ENCODE measurements around the gene MB. TPM values are rescaled to one million over a fixed set of nuclear protein-coding genes. Genes with fewer than 3 reads are reported as not detected.

Gene MB
- total RNA-seq, 2 experiments from 2014 or later: not detected

DNA sequence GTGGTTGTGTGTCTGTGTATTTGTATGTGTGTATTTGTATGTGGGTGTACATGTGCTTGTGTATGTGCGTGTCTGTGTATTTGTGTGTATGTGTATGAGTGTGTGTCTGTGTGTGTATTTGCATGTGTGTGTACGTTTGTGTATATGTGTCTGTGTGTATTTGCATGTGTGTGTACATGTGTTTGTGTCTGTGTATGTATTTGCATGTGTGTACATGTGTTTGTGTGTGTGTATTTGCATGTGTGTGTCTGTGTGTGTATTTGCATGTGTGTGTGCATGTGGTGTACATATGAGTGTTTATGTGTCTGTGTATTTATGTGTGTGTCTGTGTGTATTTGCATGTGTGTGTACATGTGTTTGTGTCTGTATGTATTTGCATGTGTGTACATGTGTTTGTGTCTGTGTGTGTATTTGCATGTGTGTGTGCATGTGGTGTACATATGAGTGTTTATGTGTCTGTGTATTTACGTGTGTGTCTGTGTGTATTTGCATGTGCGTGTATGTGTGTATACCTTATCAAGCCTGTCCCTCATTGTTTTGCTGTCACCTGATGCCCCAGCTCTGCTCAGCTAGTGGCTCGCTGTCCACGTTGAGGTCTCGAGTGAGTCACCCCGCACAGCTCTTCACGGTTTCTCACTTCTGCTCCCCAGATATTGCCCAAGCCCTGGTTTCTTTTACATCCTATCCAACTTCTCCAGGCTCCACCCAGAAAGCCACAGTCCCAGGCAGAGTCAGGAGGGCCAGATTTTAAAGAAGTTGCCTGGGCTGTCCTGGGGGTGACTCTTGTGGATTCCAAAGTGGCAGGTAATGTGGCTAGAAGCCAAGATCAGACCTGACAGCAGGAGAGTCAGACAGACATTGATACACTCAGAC is 15.2 kb downstream of the MB start:
- peaks cover 10% of the 10 kb centered on the region for H3K4me1 Mint-ChIP-seq (ENCODE audit: low read depth)
- CTCF ChIA-PET: no interaction called here
- no peak for ATAC-seq
- no peaks in the 10 kb centered on the region for H3K36me3 Mint-ChIP-seq (ENCODE audit: low read depth)
- H3K27ac Mint-ChIP-seq: no peak overlapping the region
- H3K4me3 Mint-ChIP-seq: no peak overlapping the region
- DNase-seq: no peak
- POLR2A ChIA-PET: no interaction called here
- H3K9me3 Mint-ChIP-seq (ENCODE audit: insufficient read depth): no peaks in the 10 kb centered on the region
- H3K27me3 Mint-ChIP-seq (ENCODE audit: low read depth): peaks cover 8% of the 10 kb centered on the region

DNA sequence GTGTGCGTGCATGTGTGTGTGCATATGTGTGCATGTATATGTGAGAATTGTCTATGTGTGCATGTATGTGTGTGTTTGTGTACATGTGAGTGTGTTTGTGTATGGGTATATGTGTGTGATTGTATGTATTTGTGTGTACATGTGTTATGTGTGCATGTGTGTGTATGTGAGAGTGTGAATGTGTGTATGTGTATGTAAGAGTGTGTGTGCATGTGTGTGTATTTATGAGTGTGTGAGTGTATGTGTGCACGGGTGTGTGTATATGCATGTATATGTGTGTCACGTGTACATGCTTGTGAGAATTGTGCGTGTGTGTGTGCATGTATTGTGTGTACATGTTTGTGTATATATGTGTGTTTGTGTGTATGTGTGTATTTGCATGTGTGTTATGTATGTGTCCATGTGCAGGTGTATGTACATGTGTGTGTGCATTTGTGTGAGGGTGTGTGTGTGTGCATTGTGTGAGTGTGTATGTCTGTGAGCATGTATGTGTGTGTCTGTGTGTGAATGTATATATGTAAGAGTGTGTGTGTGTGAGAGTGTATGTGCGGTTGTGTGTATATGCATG is 16.0 kb downstream of the MB start:
- DNase-seq: no peak
- no peak overlapping the region for H3K4me3 Mint-ChIP-seq
- H3K9me3 Mint-ChIP-seq (ENCODE audit: insufficient read depth): no peaks in the 10 kb centered on the region
- CTCF ChIA-PET: no interaction called here
- POLR2A ChIA-PET: no interaction called here
- H3K36me3 Mint-ChIP-seq (ENCODE audit: low read depth): no peaks in the 10 kb centered on the region
- peaks cover 10% of the 10 kb centered on the region for H3K4me1 Mint-ChIP-seq (ENCODE audit: low read depth)
- no peak overlapping the region for H3K27ac Mint-ChIP-seq
- peaks cover 4% of the 10 kb centered on the region for H3K27me3 Mint-ChIP-seq (ENCODE audit: low read depth)
- no peak for ATAC-seq

DNA sequence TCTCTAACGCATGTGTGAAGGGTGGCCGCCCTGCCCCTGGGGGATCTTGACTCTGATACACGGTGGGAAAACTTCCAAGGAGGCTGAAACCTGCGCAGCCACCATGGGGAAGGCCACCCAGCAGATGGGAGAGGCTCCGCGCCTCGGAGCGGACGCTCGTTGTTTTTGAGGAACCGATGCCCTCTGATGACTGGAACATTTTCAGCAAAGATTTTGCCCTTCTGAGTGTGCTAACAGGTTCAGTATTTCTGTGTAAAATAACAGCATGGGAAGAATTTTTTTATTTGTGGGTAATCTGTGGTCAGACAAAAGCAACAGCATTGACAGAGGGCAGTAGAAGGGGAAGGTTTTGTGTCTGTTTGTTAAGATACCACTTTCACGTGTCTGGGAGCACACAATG is 16.7 kb downstream of the MB start:
- H3K36me3 Mint-ChIP-seq (ENCODE audit: low read depth): no peaks in the 10 kb centered on the region
- POLR2A ChIA-PET: no interaction called here
- no peak overlapping the region for H3K27ac Mint-ChIP-seq
- H3K27me3 Mint-ChIP-seq (ENCODE audit: low read depth): peaks cover 1% of the 10 kb centered on the region
- ATAC-seq (no peak), DNase-seq (no peak)
- no peak overlapping the region for H3K4me3 Mint-ChIP-seq
- no peaks in the 10 kb centered on the region for H3K9me3 Mint-ChIP-seq (ENCODE audit: insufficient read depth)
- CTCF ChIA-PET: no interaction called here
- H3K4me1 Mint-ChIP-seq (ENCODE audit: low read depth): peaks cover 10% of the 10 kb centered on the region

DNA sequence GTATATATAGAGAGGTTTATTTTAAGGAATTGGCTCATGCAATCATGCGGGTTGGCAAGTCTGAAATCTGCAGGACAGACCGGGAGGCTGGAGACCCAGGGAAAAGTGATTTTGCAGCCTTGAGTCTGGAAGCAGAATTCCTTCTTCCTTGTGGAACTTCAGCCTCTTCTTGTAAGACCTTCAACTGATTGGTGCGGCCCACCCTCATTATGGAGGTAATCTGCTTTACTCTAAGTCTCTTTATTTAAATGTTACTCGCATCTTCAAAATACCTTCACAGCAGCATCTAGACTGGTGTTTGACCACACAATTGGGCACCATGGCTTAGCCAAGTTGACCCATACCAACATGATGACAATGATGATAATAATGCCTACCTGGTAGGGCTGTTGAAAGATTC is 17.8 kb downstream of the MB start:
- no peak overlapping the region for H3K4me3 Mint-ChIP-seq
- POLR2A ChIA-PET: no interaction called here

DNA sequence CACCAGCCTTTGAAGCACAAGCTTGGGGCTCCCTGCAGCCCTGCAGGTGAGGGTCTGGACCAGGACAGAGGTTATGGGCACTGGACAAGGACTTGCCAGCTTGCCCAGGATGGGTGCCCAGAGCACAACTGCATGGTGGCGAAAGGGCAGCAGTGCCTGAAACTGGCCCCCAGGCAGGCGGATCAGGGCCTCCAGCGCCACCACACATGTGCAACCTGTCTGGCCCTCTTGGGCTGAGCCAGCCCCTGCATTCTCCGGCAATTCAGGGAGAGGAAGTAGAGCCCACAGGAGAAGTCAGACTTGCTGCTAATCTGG is 18.8 kb downstream of the MB start:
- Mint-ChIP-seq H3K27me3 (ENCODE audit: low read depth) (no peaks in the 10 kb centered on the region), H3K27ac (no peak overlapping the region), H3K4me3 (no peak overlapping the region), H3K4me1 (ENCODE audit: low read depth) (no peaks in the 10 kb centered on the region), H3K36me3 (ENCODE audit: low read depth) (no peaks in the 10 kb centered on the region), H3K9me3 (ENCODE audit: insufficient read depth) (no peaks in the 10 kb centered on the region)
- ATAC-seq (no peak), DNase-seq (no peak)
- CTCF ChIA-PET: no interaction called here
- POLR2A ChIA-PET: no interaction called here

More for the DNA sequence above, 17.8 kb downstream of the MB start:
- CTCF ChIA-PET: no interaction called here
- Mint-ChIP-seq H3K36me3 (ENCODE audit: low read depth) (no peaks in the 10 kb centered on the region), H3K4me1 (ENCODE audit: low read depth) (peaks cover 3% of the 10 kb centered on the region), H3K27me3 (ENCODE audit: low read depth) (no peaks in the 10 kb centered on the region), H3K9me3 (ENCODE audit: insufficient read depth) (no peaks in the 10 kb centered on the region), H3K27ac (no peak overlapping the region)
- DNase-seq: no peak
- no peak for ATAC-seq

DNA sequence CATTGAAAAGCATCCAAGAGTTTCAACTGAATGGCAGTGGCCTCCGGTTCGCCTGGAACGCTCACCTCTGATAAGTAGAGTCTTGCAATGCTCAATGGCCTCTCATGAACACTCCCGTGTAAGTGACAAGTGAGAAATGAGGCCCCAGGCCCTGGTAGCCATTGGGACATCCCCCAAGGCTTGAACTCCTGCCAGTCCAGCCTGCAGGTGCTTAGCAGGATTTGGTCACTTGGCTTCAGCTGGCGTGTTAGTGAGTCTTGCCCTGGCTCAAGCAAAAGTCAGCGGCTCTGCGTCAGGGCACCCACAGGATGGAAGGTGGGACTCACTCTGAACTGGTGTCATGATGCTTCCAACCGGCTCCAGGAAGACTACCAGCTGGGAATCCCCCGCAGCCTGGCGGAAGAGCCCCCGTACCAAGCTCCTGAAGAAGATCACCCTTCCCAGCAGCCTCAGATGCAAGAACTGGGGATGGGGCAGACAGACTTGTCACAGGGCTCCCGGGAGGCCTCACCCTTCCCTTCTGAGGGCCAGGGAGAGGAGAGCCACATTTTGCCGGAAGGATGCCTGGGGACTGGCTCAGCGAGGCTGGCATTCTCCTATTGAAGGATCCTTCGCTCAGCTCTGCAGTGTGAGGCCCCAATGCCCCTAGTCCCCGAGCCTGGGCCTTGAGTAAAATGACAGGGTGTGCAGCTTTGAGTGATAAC is 19.3 kb downstream of the MB start:
- Mint-ChIP-seq H3K9me3 (ENCODE audit: insufficient read depth) (no peaks in the 10 kb centered on the region), H3K4me1 (ENCODE audit: low read depth) (no peaks in the 10 kb centered on the region), H3K36me3 (ENCODE audit: low read depth) (no peaks in the 10 kb centered on the region), H3K27me3 (ENCODE audit: low read depth) (no peaks in the 10 kb centered on the region), H3K4me3 (no peak overlapping the region), H3K27ac (no peak overlapping the region)
- DNase-seq (no peak), ATAC-seq (no peak)
- CTCF ChIA-PET: no interaction called here
- POLR2A ChIA-PET: no interaction called here

DNA sequence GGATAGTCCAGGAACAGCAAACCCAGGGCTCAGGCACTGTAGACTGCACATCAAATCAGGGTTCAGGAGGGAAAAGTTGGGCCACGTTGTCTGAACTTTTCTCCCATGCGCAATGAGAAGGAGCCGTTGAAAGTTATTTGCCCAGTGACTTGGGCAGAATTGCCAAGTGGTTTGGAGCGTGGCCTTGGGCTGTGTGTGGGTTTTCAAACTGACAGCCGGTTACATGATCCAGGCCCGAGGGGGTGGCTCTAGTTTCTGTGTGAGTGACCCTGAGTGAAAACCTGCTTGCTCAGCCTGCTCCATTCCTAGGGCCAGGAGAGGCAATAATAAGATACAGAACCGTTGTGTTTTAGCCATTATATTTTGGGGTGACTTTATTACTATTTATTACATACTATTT is 20.3 kb downstream of the MB start:
- no peaks in the 10 kb centered on the region for H3K4me1 Mint-ChIP-seq (ENCODE audit: low read depth)
- H3K4me3 Mint-ChIP-seq: no peak overlapping the region
- H3K27me3 Mint-ChIP-seq (ENCODE audit: low read depth): no peaks in the 10 kb centered on the region
- H3K27ac Mint-ChIP-seq: no peak overlapping the region
- POLR2A ChIA-PET: no interaction called here
- ATAC-seq (no peak), DNase-seq (no peak)
- H3K36me3 Mint-ChIP-seq (ENCODE audit: low read depth): no peaks in the 10 kb centered on the region
- CTCF ChIA-PET: no interaction called here
- no peaks in the 10 kb centered on the region for H3K9me3 Mint-ChIP-seq (ENCODE audit: insufficient read depth)

DNA sequence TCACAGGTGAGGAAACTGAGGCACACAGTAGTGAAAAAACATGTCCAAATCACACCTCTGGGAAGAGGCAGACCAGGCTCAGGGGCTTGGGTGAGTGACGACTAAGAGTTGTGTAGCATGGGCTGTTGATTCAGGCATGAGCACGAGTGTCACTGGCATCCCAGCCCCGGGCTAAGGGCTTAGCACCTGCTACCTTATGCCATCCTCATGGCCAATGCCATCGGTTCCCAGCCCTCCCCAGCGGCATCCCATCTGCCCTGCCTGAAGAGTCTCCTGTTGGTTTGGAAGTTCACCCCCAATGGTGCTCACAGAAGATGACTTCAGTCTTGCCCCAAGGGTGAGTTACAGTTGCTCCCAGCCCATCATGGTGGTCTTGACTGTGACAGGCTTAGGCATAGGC is 22.4 kb downstream of the MB start:
- Mint-ChIP-seq H3K36me3 (ENCODE audit: low read depth) (no peaks in the 10 kb centered on the region), H3K9me3 (ENCODE audit: insufficient read depth) (no peaks in the 10 kb centered on the region), H3K27ac (no peak overlapping the region), H3K27me3 (ENCODE audit: low read depth) (peaks cover 3% of the 10 kb centered on the region), H3K4me3 (no peak overlapping the region), H3K4me1 (ENCODE audit: low read depth) (no peaks in the 10 kb centered on the region)
- ATAC-seq (no peak), DNase-seq (no peak)
- ChIA-PET POLR2A (no interaction called here), CTCF (no interaction called here)

DNA sequence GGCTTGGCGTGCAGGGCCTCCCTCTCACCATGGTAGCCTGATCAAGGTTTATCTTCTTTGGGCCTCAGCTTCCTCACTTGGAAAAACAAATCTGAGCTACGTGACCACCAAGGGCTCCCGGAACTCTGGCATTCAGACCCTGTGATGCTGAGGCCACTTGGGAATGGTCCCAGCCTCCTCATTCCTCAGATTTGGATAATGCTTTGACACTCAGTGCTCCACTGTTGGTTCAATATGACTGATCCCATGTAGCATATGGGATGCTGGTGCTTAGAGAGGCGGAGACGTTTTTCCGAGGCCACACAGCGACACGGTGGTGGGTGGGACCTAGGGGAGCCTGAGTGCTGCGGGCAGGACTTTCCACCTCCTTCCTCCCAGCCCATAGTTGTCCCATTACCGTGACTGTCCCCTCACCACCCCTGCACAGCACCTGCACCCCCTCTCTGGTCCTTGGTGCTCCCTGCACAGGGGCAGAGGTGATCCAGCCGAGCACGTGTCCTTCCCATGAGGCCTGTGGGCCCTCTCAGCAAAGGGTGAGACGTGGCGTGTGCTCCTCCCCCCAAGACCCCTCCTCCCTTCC is 23.1 kb downstream of the MB start:
- Mint-ChIP-seq H3K27ac (no peak overlapping the region), H3K9me3 (ENCODE audit: insufficient read depth) (no peaks in the 10 kb centered on the region), H3K4me1 (ENCODE audit: low read depth) (no peaks in the 10 kb centered on the region), H3K4me3 (no peak overlapping the region), H3K36me3 (ENCODE audit: low read depth) (no peaks in the 10 kb centered on the region), H3K27me3 (ENCODE audit: low read depth) (peaks cover 3% of the 10 kb centered on the region)
- ATAC-seq (no peak), DNase-seq (no peak)
- ChIA-PET CTCF (no interaction called here), POLR2A (no interaction called here)

DNA sequence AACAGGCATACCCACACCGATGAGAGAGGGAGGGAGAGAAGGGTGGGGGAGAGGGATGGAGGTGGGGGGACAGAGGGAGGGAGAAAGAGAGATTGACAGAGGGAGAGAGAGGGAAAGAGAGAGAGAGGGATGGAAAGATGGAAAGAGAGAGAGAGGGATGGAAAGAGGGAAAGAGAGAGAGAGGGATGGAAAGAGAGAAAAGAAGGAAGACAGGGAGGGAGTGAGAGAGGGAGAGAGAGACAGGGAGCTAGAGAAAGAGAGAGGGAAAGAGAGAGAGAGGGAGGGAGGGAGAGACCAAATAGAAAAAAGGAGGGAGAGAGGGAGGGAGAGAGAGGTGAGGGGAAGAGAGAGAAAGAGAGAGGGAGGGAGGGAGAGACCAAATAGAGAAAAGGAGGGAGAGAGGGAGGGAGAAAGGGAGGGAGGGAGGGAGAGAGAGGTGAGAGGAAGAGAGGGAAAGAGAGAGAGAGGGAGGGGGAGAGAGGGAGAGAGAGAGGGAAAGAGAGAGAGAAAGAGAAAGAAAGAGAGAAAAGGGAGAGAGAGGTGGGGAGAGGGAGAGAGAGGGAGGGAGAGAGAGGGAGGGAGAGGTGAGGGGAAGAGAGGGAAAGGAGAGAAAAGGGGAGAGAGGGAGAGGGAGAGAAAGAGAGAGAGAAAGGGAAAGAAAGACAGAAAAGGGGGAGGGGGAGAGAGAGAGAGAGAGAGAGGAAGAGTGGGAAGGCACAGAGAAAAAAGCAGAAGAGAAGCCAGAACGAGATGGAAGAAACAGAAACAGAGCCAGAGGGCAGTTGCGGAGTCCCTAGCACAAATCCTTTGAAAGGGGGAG is 23.8 kb downstream of the MB start:
- ATAC-seq (no peak), DNase-seq (no peak)
- Mint-ChIP-seq H3K4me3 (no peak overlapping the region), H3K9me3 (ENCODE audit: insufficient read depth) (no peaks in the 10 kb centered on the region), H3K36me3 (ENCODE audit: low read depth) (no peaks in the 10 kb centered on the region), H3K4me1 (ENCODE audit: low read depth) (no peaks in the 10 kb centered on the region), H3K27me3 (ENCODE audit: low read depth) (peaks cover 3% of the 10 kb centered on the region), H3K27ac (no peak overlapping the region)
- ChIA-PET CTCF (interaction anchor here (2.3 kb wide), 1 partner anchor 10 kb away, joined by 6 read pairs; no protein-coding TSS in a partner anchor), POLR2A (no interaction called here)

DNA sequence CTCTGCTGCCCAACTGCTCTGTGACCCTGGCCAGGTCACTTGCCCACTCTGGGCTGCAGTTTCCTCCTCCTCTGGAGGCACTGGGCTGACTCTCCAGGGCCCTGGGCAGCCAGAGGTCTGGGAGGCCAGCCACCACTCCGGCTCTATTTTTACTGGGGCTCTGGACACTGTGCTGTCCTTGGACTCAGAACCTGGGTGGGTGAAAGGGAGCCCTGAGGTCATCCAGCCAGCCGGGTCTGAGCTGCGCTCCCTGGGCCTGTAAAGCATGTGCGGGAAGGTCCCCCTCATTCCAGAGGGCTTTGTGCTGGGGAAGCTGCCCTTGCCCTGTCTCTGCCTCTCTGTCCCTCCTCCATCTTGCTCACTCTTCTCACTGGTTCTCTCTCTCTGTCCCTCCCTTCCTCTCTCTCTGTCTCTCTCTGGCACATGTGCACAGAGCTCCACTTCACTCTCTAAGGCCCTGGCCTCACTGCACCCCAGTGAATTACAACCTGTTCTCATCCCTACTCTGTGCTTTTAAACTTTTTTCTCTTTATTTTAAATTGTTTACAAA is 24.6 kb downstream of the MB start:
- no peaks in the 10 kb centered on the region for H3K36me3 Mint-ChIP-seq (ENCODE audit: low read depth)
- ATAC-seq (no peak), DNase-seq (no peak)
- CTCF ChIA-PET: interaction anchor here (2.3 kb wide), 1 partner anchor 9 kb away, joined by 6 read pairs; no protein-coding TSS in a partner anchor
- H3K9me3 Mint-ChIP-seq (ENCODE audit: insufficient read depth): no peaks in the 10 kb centered on the region
- no peaks in the 10 kb centered on the region for H3K4me1 Mint-ChIP-seq (ENCODE audit: low read depth)
- H3K27ac Mint-ChIP-seq: no peak overlapping the region
- H3K27me3 Mint-ChIP-seq (ENCODE audit: low read depth): peaks cover 3% of the 10 kb centered on the region
- H3K4me3 Mint-ChIP-seq: no peak overlapping the region
- POLR2A ChIA-PET: no interaction called here

Data from activated CD8-positive, alpha-beta T cell treated with anti-CD3 and anti-CD28 coated beads, Interleukin-2, amount 10 ng/mL, durations not matched to agents 7 days and 5 days (primary cell).